Activated CD8-positive, alpha-beta T cell treated with anti-CD3 and anti-CD28 coated beads, Interleukin-2, amount 10 ng/mL, durations not matched to agents 7 days and 5 days (primary cell): ENCODE data around the gene DCUN1D2. TPM values are rescaled to one million over a fixed set of nuclear protein-coding genes. Genes with fewer than 3 reads are reported as not detected.
A peak's percentile ranks its signal among the peaks of the same experiment; 100 is the strongest.

ENCODE experiments used
- ATAC-seq: fragments of 150-1000 bp; cut with Tn5 transposase; one replicate; pipeline ENCODE4 v1.10.0; 2021; ENCODE audit warnings: moderate library complexity
- CTCF ChIA-PET: fragments of 350-600 bp; sonication (Branson Sonifier 250); formaldehyde crosslinking; loops from one replicate; lab custom pipeline; 2021; ENCODE audit warnings: antibody characterized with exemption; lab: Charles Lee
- POLR2A ChIA-PET: fragments of 350-600 bp; sonication (Branson Sonifier 250); formaldehyde crosslinking; loops from one replicate; lab custom pipeline; 2021; ENCODE audit warnings: antibody characterized with exemption; lab: Charles Lee
- DNase-seq: peaks from one replicate; pipeline ENCODE4 v3.0.0-alpha.2; 2020
- H3K27ac Mint-ChIP-seq: one replicate; pipeline ENCODE4 v1.8.0; 2021; ENCODE audit warnings: mild to moderate bottlenecking, mixed read lengths
- H3K27me3 Mint-ChIP-seq: one replicate; pipeline ENCODE4 v1.8.0; 2021; ENCODE audit warnings: low read depth, mixed read lengths
- H3K36me3 Mint-ChIP-seq: one replicate; pipeline ENCODE4 v1.8.0; 2021; ENCODE audit warnings: low read depth, mixed read lengths
- H3K4me1 Mint-ChIP-seq: one replicate; pipeline ENCODE4 v1.8.0; 2021; ENCODE audit warnings: low read depth, mixed read lengths
- H3K4me3 Mint-ChIP-seq: one replicate; pipeline ENCODE4 v1.8.0; 2021; ENCODE audit warnings: mild to moderate bottlenecking, mixed read lengths
- H3K9me3 Mint-ChIP-seq: one replicate; pipeline ENCODE4 v1.8.0; 2022; ENCODE audit warnings: mixed read lengths; ENCODE audit not compliant: insufficient read depth
- total RNA-seq, 2 experiments: library from RNA; stranded (reverse); gene quantifications; one replicate each; pipeline ENCODE4 v1.2.3, GENCODE V29; 2021

The DCUN1D2 gene
- total RNA-seq, 2 experiments from 2014 or later = 20.1 to 20.8 TPM

DNA sequence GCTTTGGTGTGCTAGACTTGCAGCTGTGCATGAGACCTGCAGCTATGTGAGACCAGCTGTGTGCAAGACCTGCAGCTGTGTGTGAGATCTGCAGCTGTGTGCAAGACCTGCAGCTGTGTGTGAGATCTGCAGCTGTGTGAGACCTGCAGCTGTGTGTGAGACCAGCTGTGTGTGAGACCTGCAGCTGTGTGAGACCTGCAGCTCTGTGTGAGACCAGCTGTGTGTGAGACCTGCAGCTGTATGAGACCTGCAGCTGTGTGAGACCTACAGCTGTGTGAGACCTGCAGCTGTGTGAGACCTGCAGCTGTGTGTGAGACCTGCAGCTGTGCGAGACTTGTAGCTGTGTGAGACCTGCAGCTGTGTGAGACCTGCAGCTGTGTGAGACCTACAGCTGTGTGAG lies 6.7 kb upstream of the DCUN1D2 start:
- ChIA-PET POLR2A (interaction anchor here (0.6 to 0.9 kb wide), 2 partner anchors 9 to 144 kb away, joined by 3 read pairs; no protein-coding TSS in a partner anchor), CTCF (interaction anchor here (1.5 kb wide), 1 partner anchor 65 kb away, joined by 5 read pairs; no protein-coding TSS in a partner anchor)
- Mint-ChIP-seq H3K9me3 (no peaks in the 10 kb centered on the region), H3K4me1 (peaks cover 30% of the 10 kb centered on the region), H3K27ac (no peak overlapping the region), H3K36me3 (peaks cover 44% of the 10 kb centered on the region), H3K27me3 (no peaks in the 10 kb centered on the region), H3K4me3 (no peak overlapping the region)
- DNase-seq (peak; percentile 3), ATAC-seq (no peak)

DNA sequence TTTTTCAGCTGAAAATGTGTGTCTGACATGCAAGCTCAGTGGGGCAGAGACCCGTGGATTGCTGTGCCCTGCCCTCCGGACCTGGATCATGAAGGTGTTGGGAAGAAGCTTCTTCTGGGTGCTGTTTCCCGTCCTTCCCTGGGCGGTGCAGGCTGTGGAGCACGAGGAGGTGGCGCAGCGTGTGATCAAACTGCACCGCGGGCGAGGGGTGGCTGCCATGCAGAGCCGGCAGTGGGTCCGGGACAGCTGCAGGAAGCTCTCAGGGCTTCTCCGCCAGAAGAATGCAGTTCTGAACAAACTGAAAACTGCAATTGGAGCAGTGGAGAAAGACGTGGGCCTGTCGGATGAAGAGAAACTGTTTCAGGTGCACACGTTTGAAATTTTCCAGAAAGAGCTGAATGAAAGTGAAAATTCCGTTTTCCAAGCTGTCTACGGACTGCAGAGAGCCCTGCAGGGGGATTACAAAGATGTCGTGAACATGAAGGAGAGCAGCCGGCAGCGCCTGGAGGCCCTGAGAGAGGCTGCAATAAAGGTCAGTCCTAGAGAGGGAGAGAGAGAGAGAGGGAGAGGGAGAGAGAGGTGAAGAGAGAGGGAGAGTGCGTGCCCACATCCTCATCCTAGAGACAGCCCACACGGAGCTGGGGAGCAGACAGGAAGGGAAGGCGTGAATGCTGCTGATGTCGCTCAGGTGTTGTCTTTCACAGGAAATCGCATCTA lies 5.1 kb upstream of the DCUN1D2 start:
- Mint-ChIP-seq H3K36me3 (peaks cover 37% of the 10 kb centered on the region), H3K27ac (peak overlapping the region; percentile 69), H3K27me3 (no peaks in the 10 kb centered on the region), H3K9me3 (no peaks in the 10 kb centered on the region), H3K4me3 (no peak overlapping the region), H3K4me1 (peaks cover 37% of the 10 kb centered on the region)
- DNase-seq = no peak
- no peak for ATAC-seq
- ChIA-PET CTCF (no interaction called here), POLR2A (no interaction called here)

DNA sequence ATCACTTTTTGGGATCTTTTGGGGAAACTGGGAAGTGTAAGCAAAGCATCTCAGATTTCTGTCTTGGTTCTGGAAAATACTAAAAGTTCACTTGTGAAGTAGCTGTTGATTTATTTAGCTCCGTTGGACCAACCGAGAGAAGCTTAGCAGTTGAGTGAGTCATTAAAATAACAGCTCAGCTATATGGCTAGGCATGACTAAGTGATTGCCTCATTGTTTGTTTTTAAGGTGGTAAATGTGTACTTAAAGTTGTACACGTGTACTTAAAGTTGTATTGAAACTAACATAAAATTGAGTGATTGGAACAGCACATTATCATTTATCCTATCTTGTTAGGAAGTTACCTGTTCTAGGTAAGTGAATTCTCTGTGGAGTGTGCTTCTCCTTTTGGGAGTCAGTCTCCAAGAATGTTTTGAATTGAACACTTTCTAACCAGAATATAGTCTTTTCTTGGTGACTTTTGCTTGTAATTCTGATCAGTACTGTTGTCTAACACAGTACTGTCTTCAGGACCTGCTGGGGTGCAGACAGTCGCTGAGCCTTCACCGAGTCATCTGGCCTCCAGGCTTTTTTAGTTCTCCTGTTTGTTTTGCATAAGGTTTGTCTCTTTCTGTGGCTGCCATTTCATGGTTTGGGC lies 2.9 kb upstream of the DCUN1D2 start:
- peak; percentile 19 for DNase-seq
- POLR2A ChIA-PET = no interaction called here
- no peaks in the 10 kb centered on the region for H3K9me3 Mint-ChIP-seq

DNA sequence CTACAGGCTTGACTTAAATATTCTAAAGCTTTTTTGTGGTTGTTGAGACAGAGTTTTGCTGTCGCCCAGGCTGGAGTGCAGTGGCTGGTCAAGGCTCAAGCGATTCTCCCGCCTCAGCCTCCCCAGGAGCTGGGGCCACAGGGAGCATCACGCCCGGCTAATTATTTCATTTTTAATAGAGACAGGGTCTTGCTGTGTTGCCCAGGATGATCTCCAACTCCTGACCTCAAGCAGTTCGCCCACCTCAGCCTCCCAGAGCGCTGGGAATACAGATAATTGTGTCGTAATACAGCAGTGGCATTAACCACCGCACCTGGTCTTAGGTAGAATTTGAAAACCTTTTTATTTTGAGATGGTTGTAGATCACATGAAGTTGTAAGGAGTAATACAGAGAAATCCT lies 1.5 kb upstream of the DCUN1D2 start:
- no peak for ATAC-seq
- Mint-ChIP-seq H3K4me3 (peak overlapping the region; percentile 73), H3K27me3 (no peaks in the 10 kb centered on the region), H3K9me3 (no peaks in the 10 kb centered on the region), H3K27ac (peak overlapping the region; percentile 63), H3K4me1 (peaks cover 60% of the 10 kb centered on the region), H3K36me3 (peaks cover 24% of the 10 kb centered on the region)
- ChIA-PET CTCF (no interaction called here), POLR2A (no interaction called here)
- DNase-seq = peak; percentile 16

More for the DNA sequence above, 2.9 kb upstream of the DCUN1D2 start:
- CTCF ChIA-PET = interaction anchor here (0.6 to 0.9 kb wide), 2 partner anchors 15 to 69 kb away, joined by 3 read pairs; no protein-coding TSS in a partner anchor
- Mint-ChIP-seq H3K4me3 (peak overlapping the region; percentile 6), H3K27ac (peak overlapping the region; percentile 39), H3K36me3 (peaks cover 28% of the 10 kb centered on the region), H3K27me3 (no peaks in the 10 kb centered on the region), H3K4me1 (peaks cover 53% of the 10 kb centered on the region)
- no peak for ATAC-seq

DNA sequence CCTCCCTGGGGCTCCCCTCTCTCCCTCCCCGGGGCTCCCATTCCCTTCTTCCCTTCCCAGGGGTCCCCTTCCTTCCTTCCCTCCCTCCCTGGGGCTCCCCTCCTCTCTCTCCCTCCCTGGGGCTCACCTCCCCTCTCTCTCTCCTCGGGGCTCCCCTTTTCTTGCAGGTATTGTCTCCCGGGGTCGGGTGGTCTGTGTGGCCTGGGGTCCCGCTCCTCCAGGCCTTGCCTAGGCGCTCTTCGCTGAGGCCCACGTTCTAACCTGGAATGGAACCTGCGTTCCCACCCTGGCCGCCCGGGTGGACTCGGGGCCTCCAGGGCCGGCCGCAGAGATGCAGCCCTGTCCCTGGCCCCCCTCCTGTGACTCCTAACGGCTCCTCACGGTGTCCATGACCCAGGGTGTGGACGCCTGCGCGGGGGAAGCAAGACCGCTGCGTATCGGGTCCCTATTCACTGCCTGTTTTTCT lies 940 bp upstream of the DCUN1D2 start:
- Mint-ChIP-seq H3K4me3 (peak overlapping the region; percentile 73), H3K4me1 (peaks cover 56% of the 10 kb centered on the region), H3K27ac (peak overlapping the region; percentile 63), H3K9me3 (no peaks in the 10 kb centered on the region), H3K36me3 (peaks cover 20% of the 10 kb centered on the region), H3K27me3 (no peaks in the 10 kb centered on the region)
- DNase-seq = peak; percentile 19
- ChIA-PET POLR2A (no interaction called here), CTCF (no interaction called here)
- ATAC-seq = no peak

GRCh38 chr13:113489549-113490495 lies 689 bp downstream of the DCUN1D2 start:
- Mint-ChIP-seq H3K36me3 (peaks cover 8% of the 10 kb centered on the region), H3K9me3 (no peaks in the 10 kb centered on the region), H3K27ac (peak overlapping the region; percentile 89), H3K27me3 (no peaks in the 10 kb centered on the region), H3K4me1 (peaks cover 45% of the 10 kb centered on the region), H3K4me3 (peak overlapping the region; percentile 92)
- ATAC-seq = peak; percentile 46
- ChIA-PET POLR2A (interaction anchor here (0.9 to 1.3 kb wide), 2 partner anchors 197 to 280 kb away, joined by 3 to 4 read pairs; partner anchors contain the start of gene CUL4A), CTCF (no interaction called here)
- peak; percentile 59 for DNase-seq

- Mint-ChIP-seq H3K9me3 (no peaks in the 10 kb centered on the region), H3K27me3 (no peaks in the 10 kb centered on the region), H3K36me3 (peaks cover 10% of the 10 kb centered on the region), H3K4me1 (peaks cover 45% of the 10 kb centered on the region), H3K27ac (no peak overlapping the region), H3K4me3 (peak overlapping the region; percentile 92)
- ChIA-PET POLR2A (no interaction called here), CTCF (no interaction called here)
- no peak for ATAC-seq
- DNase-seq = no peak
Observed at GRCh38 chr13:113489171-113489548, 1.4 kb downstream of the DCUN1D2 start.

DNA sequence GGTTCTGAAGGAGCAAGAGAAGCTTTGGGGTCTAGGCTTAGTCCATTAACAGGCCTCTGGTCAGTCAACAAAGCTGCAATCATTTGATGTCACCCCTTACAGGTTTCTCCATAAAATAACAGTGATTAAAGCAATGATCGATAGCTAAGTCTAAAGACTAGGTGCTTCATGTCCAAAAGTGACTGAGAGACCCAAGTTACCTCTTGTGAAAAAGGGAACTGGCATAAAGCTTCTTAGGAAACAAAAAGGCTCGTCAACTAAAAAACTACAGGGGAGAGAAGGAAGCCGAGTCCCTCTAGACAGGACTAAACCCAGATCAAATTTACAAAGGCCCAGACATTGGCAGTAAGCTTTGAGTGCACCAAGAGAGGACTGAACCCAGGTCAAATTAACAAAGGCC lies 2.2 kb downstream of the DCUN1D2 start:
- Mint-ChIP-seq H3K36me3 (peaks cover 13% of the 10 kb centered on the region), H3K4me3 (peak overlapping the region; percentile 24), H3K4me1 (peaks cover 38% of the 10 kb centered on the region), H3K9me3 (no peaks in the 10 kb centered on the region), H3K27me3 (no peaks in the 10 kb centered on the region), H3K27ac (no peak overlapping the region)
- peak; percentile 13 for DNase-seq
- ATAC-seq = no peak
- CTCF ChIA-PET = interaction anchor here (1.0 kb wide), 1 partner anchor 94 kb away, joined by 3 read pairs; no protein-coding TSS in a partner anchor
- POLR2A ChIA-PET = interaction anchor here (0.7 kb wide), 1 partner anchor 9 kb away, joined by 3 read pairs; no protein-coding TSS in a partner anchor

- DNase-seq = no peak
- no peaks in the 10 kb centered on the region for H3K9me3 Mint-ChIP-seq
- CTCF ChIA-PET = no interaction called here
- H3K36me3 Mint-ChIP-seq = peaks cover 16% of the 10 kb centered on the region
- no peak overlapping the region for H3K4me3 Mint-ChIP-seq
- peaks cover 29% of the 10 kb centered on the region for H3K4me1 Mint-ChIP-seq
- no peaks in the 10 kb centered on the region for H3K27me3 Mint-ChIP-seq
- no peak overlapping the region for H3K27ac Mint-ChIP-seq
- ATAC-seq = no peak
- POLR2A ChIA-PET = no interaction called here
Observed at GRCh38 chr13:113486698-113487097, 3.8 kb downstream of the DCUN1D2 start.

DNA sequence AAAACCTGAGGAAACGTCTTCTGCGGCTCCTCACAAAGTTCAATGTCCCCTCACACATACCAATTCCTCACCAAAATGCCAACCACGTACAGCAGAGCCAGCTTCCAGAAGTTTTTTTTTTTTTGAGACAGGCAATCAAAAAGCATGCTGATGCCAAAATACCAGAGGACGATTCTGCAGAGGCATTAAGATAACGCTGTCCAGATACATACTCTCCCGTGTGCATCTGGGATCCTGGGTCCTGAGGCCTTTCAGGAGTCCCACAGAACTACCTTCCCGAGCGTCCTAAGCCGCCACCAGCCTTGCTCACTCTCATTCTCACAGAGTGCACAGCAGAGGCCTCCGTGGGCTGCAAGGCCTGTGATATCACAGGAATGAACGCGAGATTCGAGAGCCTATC lies 5.0 kb downstream of the DCUN1D2 start:
- ATAC-seq = no peak
- no peak for DNase-seq
- H3K9me3 Mint-ChIP-seq = no peaks in the 10 kb centered on the region
- no peak overlapping the region for H3K4me3 Mint-ChIP-seq
- CTCF ChIA-PET = no interaction called here
- POLR2A ChIA-PET = no interaction called here
- no peaks in the 10 kb centered on the region for H3K27me3 Mint-ChIP-seq
- no peak overlapping the region for H3K27ac Mint-ChIP-seq
- peaks cover 26% of the 10 kb centered on the region for H3K4me1 Mint-ChIP-seq
- peaks cover 17% of the 10 kb centered on the region for H3K36me3 Mint-ChIP-seq

DNA sequence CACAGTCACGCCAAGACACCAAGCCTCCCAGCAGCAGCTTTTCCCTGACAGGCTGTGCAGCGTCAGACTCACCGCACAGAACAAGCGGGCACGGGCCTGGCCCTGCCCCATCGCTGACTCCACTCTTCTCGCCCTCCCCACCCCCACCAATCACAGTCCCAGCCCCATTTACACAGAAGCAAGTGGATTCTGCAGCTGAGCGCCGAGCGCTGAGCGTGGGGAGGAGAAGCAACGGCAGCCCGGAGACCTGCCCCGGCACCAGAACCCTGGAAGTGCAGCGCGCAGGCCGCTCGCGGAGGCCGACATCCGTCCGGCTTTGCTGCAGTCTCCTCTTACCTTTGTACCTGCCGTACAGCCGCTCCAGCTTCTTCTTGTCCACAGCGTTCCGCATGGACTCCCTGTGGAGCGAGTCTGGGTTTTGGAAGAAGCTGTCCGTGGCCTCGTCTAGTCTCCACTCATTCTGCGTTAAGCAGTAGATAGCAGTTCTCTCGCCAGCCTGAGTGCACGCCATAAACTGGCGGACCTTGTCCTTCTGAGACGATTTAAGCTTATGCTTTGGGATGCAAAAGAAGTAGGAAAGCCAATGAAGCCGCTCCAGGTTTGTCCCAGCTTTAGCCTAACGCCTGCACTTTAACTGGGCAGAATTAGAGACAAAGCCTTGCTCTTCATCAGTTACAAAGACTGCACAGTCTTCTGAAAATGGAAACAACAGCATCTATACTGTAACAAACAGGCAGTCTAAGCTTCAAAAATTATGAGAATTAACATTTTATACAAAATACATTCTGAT lies 6.8 kb downstream of the DCUN1D2 start:
- ATAC-seq = no peak
- Mint-ChIP-seq H3K27ac (no peak overlapping the region), H3K27me3 (no peaks in the 10 kb centered on the region), H3K4me3 (no peak overlapping the region), H3K4me1 (peaks cover 12% of the 10 kb centered on the region), H3K36me3 (peaks cover 24% of the 10 kb centered on the region), H3K9me3 (no peaks in the 10 kb centered on the region)
- POLR2A ChIA-PET = no interaction called here
- no peak for DNase-seq
- CTCF ChIA-PET = interaction anchor here (1.0 kb wide), 1 partner anchor 79 kb away, joined by 4 read pairs; no protein-coding TSS in a partner anchor
